Spleen (tissue), 11 donors: ENCODE data around the gene KCNB1. TPM values are rescaled to one million over a fixed set of nuclear protein-coding genes. Genes with fewer than 3 reads are reported as not detected.

Experiments used
- DNase-seq: peaks from one replicate; pipeline ENCODE4 v3.0.0-alpha.2; 2020
- H3K27ac ChIP-seq, 8 donors: fragments of 200-600 bp; sonication (generic) in 7 of 8; 1 replicate in 4 of 8; 2 replicates in 4 of 8; pipeline versions ENCODE4 v1.5.0 to v1.8.0; 2016 to 2021; ENCODE audit warnings: inconsistent platforms in 4 of 8, mild to moderate bottlenecking in 4 of 8, moderate library complexity in 1 of 8
- H3K27me3 ChIP-seq, 7 donors: fragments of 200-600 bp; sonication (generic) in 6 of 7; replicated peaks in 1 of 7; 1 replicate in 4 of 7; 2 replicates in 3 of 7; pipeline versions ENCODE4 v1.5.0 to v1.8.0; 2016 to 2021; ENCODE audit warnings: inconsistent platforms in 3 of 7, mild to moderate bottlenecking in 1 of 7
- H3K36me3 ChIP-seq, 6 donors: fragments of 200-600 bp; sonication (generic) in 5 of 6; 1 replicate in 4 of 6; 2 replicates in 2 of 6; pipeline versions ENCODE4 v1.5.0 to v1.8.0; 2016 to 2021; ENCODE audit warnings: inconsistent platforms in 2 of 6
- H3K4me1 ChIP-seq, 6 donors: fragments of 200-600 bp; sonication (generic) in 5 of 6; 1 replicate in 3 of 6; 2 replicates in 3 of 6; pipeline versions ENCODE4 v1.5.0 to v1.8.0; 2016 to 2021; ENCODE audit warnings: inconsistent platforms in 3 of 6
- H3K4me3 ChIP-seq, 8 donors: fragments of 200-600 bp; sonication (generic) in 7 of 8; 1 replicate in 4 of 8; 2 replicates in 4 of 8; pipeline versions ENCODE4 v1.5.0 to v1.8.0; 2016 to 2021; ENCODE audit warnings: inconsistent platforms in 4 of 8, mild to moderate bottlenecking in 4 of 8, moderate library complexity in 2 of 8
- H3K9me3 ChIP-seq, 8 donors: fragments of 200-600 bp; sonication (generic) in 7 of 8; 1 replicate in 4 of 8; 2 replicates in 4 of 8; pipeline versions ENCODE4 v1.5.0 to v1.8.0; 2016 to 2021; ENCODE audit warnings: inconsistent platforms in 4 of 8
- POLR2A ChIP-seq, 3 donors: fragments of 450-650 bp; IDR thresholded peaks; one replicate each; pipeline ENCODE4 v1.5.1; 2017; ENCODE audit warnings: antibody characterized with exemption in 3 of 3, mild to moderate bottlenecking in 1 of 3
- POLR2AphosphoS5 ChIP-seq, 3 donors: sonication (generic); formaldehyde crosslinking; IDR thresholded peaks; one replicate each; pipeline ENCODE4 v1.5.1; 2017; ENCODE audit warnings: antibody characterized with exemption in 3 of 3
- WGBS, 5 donors: extraction: QIAGEN DNeasy Blood & Tissue Kit in 3 of 5; methylation state at CpG; one replicate each; pipeline versions ENCODE4 v1.1.5 to v1.1.7; 2013 to 2018; 5-methylcytosine and 5-hydroxymethylcytosine counted together
- intact Hi-C: fragments of 100-400 bp; cut with DNase I; formaldehyde crosslinking; loops from one replicate; pipeline ENCODE4 v1.15.0; 2023; ENCODE audit warnings: low total_unique reads
- polyA plus RNA-seq, 3 donors: library from polyadenylated mRNA; stranded (reverse); fragments of 200-250 nt; gene quantifications; one replicate each; pipeline ENCODE4 v1.2.1, GENCODE V29; 2013
- total RNA-seq, 7 donors: library from RNA; depleted of rRNA in 3 of 7; stranded (reverse); fragments of >200 nt in 3 of 7; fragmentation: NEBNext Ultra II Directional in 4 of 7; extraction: Animal tissue kit (Norgen Biotek cat#: 25700) in 4 of 7; gene quantifications; one replicate each; pipeline versions ENCODE4 v1.1.0 to v1.2.1, GENCODE V29; 2016 to 2021
- TF ChIP-seq, protein P1 (sequence below), 11 experiments: fragments of 200-600 bp in 7 of 11; fragments of 450-650 bp in 4 of 11; sonication (generic) in 4 of 11; IDR thresholded peaks in 8 of 11; conservative IDR thresholded peaks in 3 of 11; 1 replicate in 7 of 11; 2 replicates in 4 of 11; pipeline versions ENCODE4 v1.4.0 to v1.8.0; 2016 to 2021; ENCODE audit warnings: antibody characterized with exemption in 11 of 11, inconsistent platforms in 4 of 11, mild to moderate bottlenecking in 1 of 11
- donor health status: healthy with polysubstance abuse.
- donor health status: DM: no; HTN: no; CAD: no; lungs with moderate emphysema.
- donor health status: DM: no; HTN: no; CAD: no.
- donor health status: Bipolar disorder and iron deficiency.
- donor health status: healthy.
- donor health status: DM: no; HTN: no; CAD: no.
- donor health status: DM: yes; HTN: yes; CAD: no.

KCNB1 gene
- total and polyA plus RNA-seq, 10 donors, result 0.02 to 3.2 (median 0.51) TPM

DNA sequence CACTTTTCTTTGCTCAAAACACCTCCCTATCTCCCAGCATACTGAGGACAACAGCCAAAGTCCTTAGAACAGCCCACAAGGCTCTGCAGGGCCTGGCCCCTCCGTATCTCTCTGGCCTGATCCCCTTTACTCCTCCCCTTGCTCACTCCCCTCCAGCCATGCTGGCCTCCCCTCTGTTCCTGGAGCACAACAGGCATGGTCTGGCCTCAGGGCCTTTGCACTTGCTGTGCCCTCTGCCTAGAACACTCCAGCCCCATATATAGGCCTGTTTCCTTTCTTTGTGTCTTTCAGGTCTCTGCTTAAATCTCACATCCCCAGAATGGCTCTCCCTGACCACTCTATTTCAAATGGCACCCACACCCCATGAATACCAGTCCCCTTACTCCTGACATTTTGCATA is 62.7 kb downstream of the KCNB1 start:
- Histone ChIP-seq H3K4me1 (no peaks in the 10 kb centered on the region), H3K27me3 (peaks cover 0 to 20% (median 0%) of the 10 kb centered on the region in 7 donors), H3K27ac (no peak overlapping the region), H3K9me3 (no peaks in the 10 kb centered on the region), H3K36me3 (no peaks in the 10 kb centered on the region), H3K4me3 (no peak overlapping the region)
- no peak for TF ChIP-seq POLR2A (IDR thresholded peaks at IDR 0.05)
- TF ChIP-seq POLR2AphosphoS5 (IDR thresholded peaks at IDR 0.05), result no peak
- TF ChIP-seq, protein P1, sequence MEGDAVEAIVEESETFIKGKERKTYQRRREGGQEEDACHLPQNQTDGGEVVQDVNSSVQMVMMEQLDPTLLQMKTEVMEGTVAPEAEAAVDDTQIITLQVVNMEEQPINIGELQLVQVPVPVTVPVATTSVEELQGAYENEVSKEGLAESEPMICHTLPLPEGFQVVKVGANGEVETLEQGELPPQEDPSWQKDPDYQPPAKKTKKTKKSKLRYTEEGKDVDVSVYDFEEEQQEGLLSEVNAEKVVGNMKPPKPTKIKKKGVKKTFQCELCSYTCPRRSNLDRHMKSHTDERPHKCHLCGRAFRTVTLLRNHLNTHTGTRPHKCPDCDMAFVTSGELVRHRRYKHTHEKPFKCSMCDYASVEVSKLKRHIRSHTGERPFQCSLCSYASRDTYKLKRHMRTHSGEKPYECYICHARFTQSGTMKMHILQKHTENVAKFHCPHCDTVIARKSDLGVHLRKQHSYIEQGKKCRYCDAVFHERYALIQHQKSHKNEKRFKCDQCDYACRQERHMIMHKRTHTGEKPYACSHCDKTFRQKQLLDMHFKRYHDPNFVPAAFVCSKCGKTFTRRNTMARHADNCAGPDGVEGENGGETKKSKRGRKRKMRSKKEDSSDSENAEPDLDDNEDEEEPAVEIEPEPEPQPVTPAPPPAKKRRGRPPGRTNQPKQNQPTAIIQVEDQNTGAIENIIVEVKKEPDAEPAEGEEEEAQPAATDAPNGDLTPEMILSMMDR (IDR thresholded peaks at IDR 0.05 in 8 of 11, conservative IDR thresholded peaks at IDR 0.05 in 3 of 11), result no peak
- no peak for DNase-seq
- 66 to 90% (median 72%) methylated on average over 1 of the region's 1 CpG for WGBS, 5 donors
- intact Hi-C loops, result no loop called here

DNA sequence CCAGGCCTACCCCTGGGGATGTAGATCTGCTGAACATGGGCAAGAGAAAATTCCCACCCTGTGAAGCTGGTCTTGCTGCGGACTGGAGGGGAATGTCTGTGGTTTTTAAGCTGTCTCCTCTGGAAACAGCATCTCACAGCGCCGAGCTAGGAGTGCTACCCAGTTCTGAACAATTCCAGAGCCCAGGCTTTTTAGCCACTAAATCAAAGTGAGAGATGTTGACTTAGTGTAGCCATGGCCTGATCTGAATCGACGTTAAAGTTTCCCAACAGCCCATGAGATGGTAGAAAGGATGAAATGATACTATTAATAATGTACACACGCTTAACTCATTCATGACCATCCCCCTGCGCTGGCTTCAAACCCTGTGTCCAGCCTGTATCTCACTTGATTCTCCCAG is 63.7 kb downstream of the KCNB1 start:
- Histone ChIP-seq H3K4me3 (no peak overlapping the region), H3K9me3 (no peaks in the 10 kb centered on the region), H3K36me3 (no peaks in the 10 kb centered on the region), H3K27me3 (peaks cover 0 to 24% (median under 1%) of the 10 kb centered on the region in 7 donors), H3K27ac (no peak overlapping the region), H3K4me1 (no peaks in the 10 kb centered on the region)
- 66 to 80% (median 75%) methylated on average over 7 of the region's 7 CpGs for WGBS, 5 donors
- TF ChIP-seq, protein P1 (IDR thresholded peaks at IDR 0.05 in 8 of 11, conservative IDR thresholded peaks at IDR 0.05 in 3 of 11), result no peak
- no peak for TF ChIP-seq POLR2AphosphoS5 (IDR thresholded peaks at IDR 0.05)
- TF ChIP-seq POLR2A (IDR thresholded peaks at IDR 0.05), result no peak
- intact Hi-C loops, result no loop called here
- DNase-seq, result no peak

DNA sequence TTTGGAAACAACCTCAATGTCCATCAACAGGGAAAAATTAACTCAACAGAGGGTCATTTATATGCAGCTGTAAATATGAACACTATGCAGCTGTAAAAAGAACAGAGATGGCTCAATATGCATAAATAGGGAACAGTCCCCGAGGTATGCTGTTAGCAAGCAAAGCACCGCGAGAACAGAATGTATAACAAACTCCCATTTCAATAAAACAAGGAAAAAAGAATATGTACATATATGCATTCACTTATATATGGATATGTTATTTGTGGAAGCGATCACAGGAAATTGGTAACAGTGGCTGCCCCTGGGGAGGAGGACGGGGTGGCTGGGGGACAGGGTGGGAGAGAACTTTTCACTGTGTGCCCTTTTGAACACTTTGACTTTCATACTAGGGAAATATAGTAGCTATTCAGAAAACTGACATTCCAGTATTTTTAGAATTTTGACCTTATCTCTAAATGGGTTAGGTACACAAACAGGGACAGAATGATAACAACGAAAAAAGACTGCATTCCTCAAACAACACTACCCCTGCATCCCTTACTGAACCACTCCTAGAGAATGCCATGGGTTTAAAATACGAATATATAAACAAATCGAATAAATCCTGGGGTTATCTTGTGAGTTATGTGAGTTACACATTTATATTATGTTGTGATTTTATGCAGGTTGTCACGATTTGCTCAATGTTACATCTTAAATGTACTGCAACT is 64.5 kb downstream of the KCNB1 start:
- no peaks in the 10 kb centered on the region for H3K9me3 ChIP-seq
- no peak for TF ChIP-seq POLR2AphosphoS5 (IDR thresholded peaks at IDR 0.05)
- TF ChIP-seq, protein P1 (IDR thresholded peaks at IDR 0.05 in 8 of 11, conservative IDR thresholded peaks at IDR 0.05 in 3 of 11), result no peak
- TF ChIP-seq POLR2A (IDR thresholded peaks at IDR 0.05), result no peak
- H3K4me3 ChIP-seq, result no peak overlapping the region
- H3K4me1 ChIP-seq, result no peaks in the 10 kb centered on the region
- peaks cover 0 to 28% (median 6%) of the 10 kb centered on the region in 7 donors for H3K27me3 ChIP-seq
- H3K27ac ChIP-seq, result no peak overlapping the region
- no peak for DNase-seq
- WGBS, 5 donors, result 73 to 79% (median 75%) methylated on average over 9 of the region's 9 CpGs
- intact Hi-C loops, result no loop called here
- no peaks in the 10 kb centered on the region for H3K36me3 ChIP-seq

DNA sequence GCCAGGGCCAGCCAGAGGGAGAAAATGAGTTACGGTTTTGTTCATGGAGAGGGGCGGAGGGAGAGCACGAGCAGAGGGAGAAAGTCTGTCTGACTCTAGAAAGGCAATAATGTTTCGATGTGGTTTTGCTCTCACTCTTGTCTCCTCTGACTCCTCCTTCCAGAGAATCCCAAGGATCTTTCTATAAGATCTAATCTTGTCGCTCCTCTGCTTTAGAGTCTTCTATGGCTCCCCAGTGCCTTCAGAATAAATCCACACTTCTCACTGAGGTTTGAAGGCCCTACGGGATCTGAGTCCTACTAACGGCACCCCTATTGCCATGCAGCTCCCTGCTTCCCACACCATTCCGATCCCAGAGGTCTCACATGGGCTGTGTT is 66.8 kb downstream of the KCNB1 start:
- DNase-seq, result no peak
- TF ChIP-seq POLR2AphosphoS5 (IDR thresholded peaks at IDR 0.05) (no peak), POLR2A (IDR thresholded peaks at IDR 0.05) (no peak)
- TF ChIP-seq, protein P1 (IDR thresholded peaks at IDR 0.05 in 8 of 11, conservative IDR thresholded peaks at IDR 0.05 in 3 of 11), result no peak

More for the DNA sequence above, 66.8 kb downstream of the KCNB1 start:
- intact Hi-C loops, result no loop called here
- no peaks in the 10 kb centered on the region for H3K9me3 ChIP-seq
- 84 to 90% (median 89%) methylated on average over 8 of the region's 8 CpGs for WGBS, 5 donors
- peaks cover 0 to 28% (median 6%) of the 10 kb centered on the region in 7 donors for H3K27me3 ChIP-seq
- H3K4me3 ChIP-seq, result no peak overlapping the region
- peaks cover 0 to 8% (median 0%) of the 10 kb centered on the region in 6 donors for H3K4me1 ChIP-seq
- no peak overlapping the region for H3K27ac ChIP-seq
- no peaks in the 10 kb centered on the region for H3K36me3 ChIP-seq
